Mesenchymal stem cell (in vitro differentiated cells and primary cell): ENCODE data around the gene PKNOX2.
A peak's percentile ranks its signal among the peaks of the same experiment; 100 is the strongest.

Experiments used
- DNase-seq: peaks from one replicate; pipeline ENCODE4 v3.0.0-alpha.2; 2013
- H2AFZ ChIP-seq: one replicate; pipeline ENCODE4 v1.6.1; 2013; ENCODE audit warnings: low read depth, mild to moderate bottlenecking, control low read depth, inconsistent platforms, low read length, moderate library complexity
- H2AK5ac ChIP-seq: 2 replicates; pipeline ENCODE4 v1.6.1; 2013; ENCODE audit warnings: low read length, moderate library complexity, mild to moderate bottlenecking, inconsistent platforms; ENCODE audit not compliant: severe bottlenecking
- H2BK120ac ChIP-seq: one replicate; pipeline ENCODE4 v1.6.1; 2013; ENCODE audit warnings: low read depth, mild to moderate bottlenecking, inconsistent platforms, low read length, moderate library complexity
- H2BK12ac ChIP-seq, 2 experiments: one replicate each; pipeline ENCODE4 v1.6.1; 2013; ENCODE audit warnings: inconsistent platforms in 2 of 2, low read length in 2 of 2, mild to moderate bottlenecking in 2 of 2, moderate library complexity in 2 of 2, control low read depth in 1 of 2
- H2BK15ac ChIP-seq: one replicate; pipeline ENCODE4 v1.6.1; 2013; ENCODE audit warnings: mild to moderate bottlenecking, low read depth, inconsistent platforms; ENCODE audit not compliant: poor library complexity, severe bottlenecking
- H2BK5ac ChIP-seq: 2 replicates; pipeline ENCODE4 v1.6.1; 2013; ENCODE audit warnings: low read depth, mild to moderate bottlenecking, low read length, control low read depth, inconsistent platforms; ENCODE audit not compliant: poor library complexity, severe bottlenecking
- H3K14ac ChIP-seq, 2 experiments: one replicate each; pipeline ENCODE4 v1.6.1; 2013; ENCODE audit warnings: inconsistent platforms in 2 of 2, low read length in 2 of 2, control low read depth in 1 of 2, mild to moderate bottlenecking in 1 of 2, moderate library complexity in 1 of 2
- H3K18ac ChIP-seq, 2 experiments: one replicate each; pipeline ENCODE4 v1.6.1; 2013; ENCODE audit warnings: inconsistent platforms in 2 of 2, low read length in 2 of 2, control low read depth in 1 of 2, low read depth in 1 of 2, mild to moderate bottlenecking in 1 of 2
- H3K23ac ChIP-seq, 2 experiments: one replicate each; pipeline ENCODE4 v1.6.1; 2013; ENCODE audit warnings: inconsistent platforms in 2 of 2, low read length in 2 of 2, mild to moderate bottlenecking in 2 of 2, moderate library complexity in 2 of 2, control low read depth in 1 of 2
- H3K27ac ChIP-seq: 2 replicates; pipeline ENCODE4 v1.5.1; 2013; ENCODE audit warnings: mild to moderate bottlenecking, moderate library complexity, low read length, control low read depth, inconsistent platforms; ENCODE audit not compliant: poor library complexity, severe bottlenecking
- H3K27me3 ChIP-seq, 2 experiments: 2 replicates each; pipeline versions ENCODE4 v1.6.1 to v1.7.0; 2013; ENCODE audit warnings: low read length in 2 of 2, mild to moderate bottlenecking in 2 of 2, moderate library complexity in 2 of 2, control low read depth in 1 of 2, inconsistent platforms in 1 of 2; ENCODE audit not compliant: control insufficient read depth in 1 of 2, insufficient read depth in 1 of 2
- H3K36me3 ChIP-seq, 2 experiments: 2 replicates each; pipeline versions ENCODE4 v1.6.1 to v1.7.0; 2013; ENCODE audit warnings: low read length in 2 of 2, control low read depth in 1 of 2, inconsistent platforms in 1 of 2, low read depth in 1 of 2, mild to moderate bottlenecking in 1 of 2; ENCODE audit not compliant: insufficient read depth in 2 of 2, control insufficient read depth in 1 of 2
- H3K4ac ChIP-seq, 2 experiments: one replicate each; pipeline ENCODE4 v1.6.1; 2013; ENCODE audit warnings: inconsistent platforms in 2 of 2, low read length in 2 of 2, mild to moderate bottlenecking in 2 of 2, moderate library complexity in 2 of 2, control low read depth in 1 of 2, low read depth in 1 of 2
- H3K4me1 ChIP-seq: 2 replicates; pipeline ENCODE4 v1.6.1; 2013; ENCODE audit warnings: low read depth, low read length, control low read depth; ENCODE audit not compliant: control insufficient read depth, insufficient read depth
- H3K4me2 ChIP-seq: 2 replicates; pipeline ENCODE4 v1.6.1; 2013; ENCODE audit warnings: low read length, mild to moderate bottlenecking, inconsistent platforms; ENCODE audit not compliant: poor library complexity, severe bottlenecking
- H3K4me3 ChIP-seq, 2 experiments: 2 replicates each; pipeline versions ENCODE4 v1.5.1 to v1.7.0; 2013; ENCODE audit warnings: low read length in 2 of 2, mild to moderate bottlenecking in 2 of 2, control low read depth in 1 of 2, low read depth in 1 of 2; ENCODE audit not compliant: insufficient read depth in 1 of 2
- H3K79me1 ChIP-seq: replicated peaks from 2 replicates; pipeline ENCODE4 v1.6.1; 2013; ENCODE audit warnings: mild to moderate bottlenecking, control low read depth, low read length, inconsistent platforms; ENCODE audit not compliant: poor library complexity, severe bottlenecking
- H3K9ac ChIP-seq: 2 replicates; pipeline ENCODE4 v1.7.0; 2013; ENCODE audit warnings: mild to moderate bottlenecking, low read length, moderate library complexity
- H3K9me3 ChIP-seq: 2 replicates; pipeline ENCODE4 v1.7.0; 2013; ENCODE audit warnings: mild to moderate bottlenecking, low read length; ENCODE audit not compliant: control insufficient read depth
- H4K8ac ChIP-seq: one replicate; pipeline ENCODE4 v1.6.1; 2013; ENCODE audit warnings: inconsistent platforms, mild to moderate bottlenecking, low read length, moderate library complexity
- H4K91ac ChIP-seq: one replicate; pipeline ENCODE4 v1.6.1; 2013; ENCODE audit warnings: mild to moderate bottlenecking, low read length, inconsistent platforms
- WGBS: methylation state at CpG from one replicate; pipeline ENCODE4 v1.1.7; 2013; ENCODE audit warnings: mixed read lengths; 5-methylcytosine and 5-hydroxymethylcytosine counted together

Gene PKNOX2

GRCh38 chr11:125180413-125181305 is 16.1 kb downstream of the PKNOX2 start:
- Histone ChIP-seq H2AK5ac (peak overlapping the region; percentile 32), H3K79me1 (peaks cover 21% of the 10 kb centered on the region), H3K23ac (no peak overlapping the region), H4K8ac (no peak overlapping the region), H3K9me3 (no peaks in the 10 kb centered on the region), H3K4me3 (no peak overlapping the region), H2AFZ (no peak overlapping the region), H2BK12ac (no peak overlapping the region), H2BK15ac (no peak overlapping the region), H3K4ac (no peak overlapping the region), H3K4me2 (peak overlapping the region; percentile 29), H3K14ac (no peak overlapping the region), H4K91ac (no peak overlapping the region), H3K18ac (no peak overlapping the region), H3K36me3 (peaks cover 0 to 11% of the 10 kb centered on the region in 2 experiments), H3K27me3 (peaks cover 0 to 32% of the 10 kb centered on the region in 2 experiments), H3K4me1 (peaks cover 46% of the 10 kb centered on the region), H3K9ac (no peak overlapping the region), H2BK120ac (no peak overlapping the region), H2BK5ac (no peak overlapping the region), H3K27ac (peak overlapping the region; percentile 86)
- WGBS: 42% methylated on average over 6 of the region's 6 CpGs
- DNase-seq: peak; percentile 65

GRCh38 chr11:125182573-125182972 is 18.0 kb downstream of the PKNOX2 start:
- no peak overlapping the region for H4K8ac ChIP-seq
- peaks cover 16% of the 10 kb centered on the region for H3K79me1 ChIP-seq
- H2BK12ac ChIP-seq: no peak overlapping the region
- peaks cover 7% of the 10 kb centered on the region for H3K9me3 ChIP-seq
- H3K36me3 ChIP-seq: peaks cover 0 to 11% of the 10 kb centered on the region in 2 experiments
- H2BK15ac ChIP-seq: no peak overlapping the region
- no peak overlapping the region for H3K4ac ChIP-seq
- H3K4me3 ChIP-seq: no peak overlapping the region
- H2BK5ac ChIP-seq: no peak overlapping the region
- peak overlapping the region; percentile 69 for H2AK5ac ChIP-seq
- no peak overlapping the region for H3K9ac ChIP-seq
- H3K27me3 ChIP-seq: peaks cover 0 to 16% of the 10 kb centered on the region in 2 experiments
- H3K4me2 ChIP-seq: no peak overlapping the region
- H3K23ac ChIP-seq: no peak overlapping the region
- no peak overlapping the region for H3K18ac ChIP-seq
- H2AFZ ChIP-seq: no peak overlapping the region
- H3K14ac ChIP-seq: no peak overlapping the region
- DNase-seq: no peak
- H3K27ac ChIP-seq: no peak overlapping the region
- H4K91ac ChIP-seq: no peak overlapping the region
- peaks cover 29% of the 10 kb centered on the region for H3K4me1 ChIP-seq
- no peak overlapping the region for H2BK120ac ChIP-seq

- Histone ChIP-seq H3K23ac (no peak overlapping the region), H3K4ac (no peak overlapping the region)
- WGBS: 80% methylated on average over 1 of the region's 1 CpG
Measured at GRCh38 chr11:125183641-125184040, 19.1 kb downstream of the PKNOX2 start.

GRCh38 chr11:125188021-125188420 is 23.5 kb downstream of the PKNOX2 start:
- DNase-seq: peak; percentile 25
- peaks cover 7% of the 10 kb centered on the region for H3K9me3 ChIP-seq
- H3K4me3 ChIP-seq: no peak overlapping the region

More at GRCh38 chr11:125183641-125184040, 19.1 kb downstream of the PKNOX2 start:
- peaks cover 0 to 13% of the 10 kb centered on the region in 2 experiments for H3K36me3 ChIP-seq
- H3K79me1 ChIP-seq: peaks cover 18% of the 10 kb centered on the region
- peaks cover 7% of the 10 kb centered on the region for H3K9me3 ChIP-seq
- peaks cover 0 to 15% of the 10 kb centered on the region in 2 experiments for H3K27me3 ChIP-seq
- H3K4me1 ChIP-seq: peaks cover 26% of the 10 kb centered on the region
- no peak overlapping the region for H2BK120ac ChIP-seq
- no peak overlapping the region for H2BK15ac ChIP-seq
- H3K14ac ChIP-seq: no peak overlapping the region
- no peak overlapping the region for H3K4me2 ChIP-seq
- H2AFZ ChIP-seq: no peak overlapping the region
- H4K8ac ChIP-seq: no peak overlapping the region
- H3K18ac ChIP-seq: no peak overlapping the region
- H2AK5ac ChIP-seq: no peak overlapping the region
- H3K9ac ChIP-seq: no peak overlapping the region
- H3K4me3 ChIP-seq: no peak overlapping the region
- no peak for DNase-seq
- no peak overlapping the region for H2BK5ac ChIP-seq
- no peak overlapping the region for H4K91ac ChIP-seq
- no peak overlapping the region for H2BK12ac ChIP-seq
- H3K27ac ChIP-seq: no peak overlapping the region

More at GRCh38 chr11:125188021-125188420, 23.5 kb downstream of the PKNOX2 start:
- Histone ChIP-seq H2BK120ac (no peak overlapping the region), H2BK12ac (no peak overlapping the region), H3K4me2 (no peak overlapping the region), H3K14ac (no peak overlapping the region), H3K23ac (no peak overlapping the region), H2BK15ac (no peak overlapping the region), H3K27ac (peak overlapping the region; percentile 53), H2BK5ac (no peak overlapping the region), H4K91ac (no peak overlapping the region), H4K8ac (no peak overlapping the region), H3K4ac (no peak overlapping the region), H2AK5ac (no peak overlapping the region), H2AFZ (no peak overlapping the region), H3K27me3 (peaks cover 0 to 29% of the 10 kb centered on the region in 2 experiments), H3K36me3 (peaks cover 0 to 42% of the 10 kb centered on the region in 2 experiments), H3K79me1 (peaks cover 37% of the 10 kb centered on the region), H3K4me1 (peaks cover 3% of the 10 kb centered on the region), H3K18ac (no peak overlapping the region), H3K9ac (no peak overlapping the region)
